HEK293T (cell line): ENCODE results near the gene TUSC2.

Source experiments
- BHLHE40 ChIP-seq: fragments of 450-650 bp; IDR thresholded peaks from 2 replicates; pipeline ENCODE4 v1.6.1; 2016; ENCODE audit warnings: mild to moderate bottlenecking, moderate library complexity, borderline replicate concordance
- CTBP1 ChIP-seq: fragments of 450-650 bp; IDR thresholded peaks from 2 replicates; pipeline ENCODE4 v1.6.1; 2016; ENCODE audit warnings: borderline replicate concordance
- ELF4 ChIP-seq: fragments of 450-650 bp; IDR thresholded peaks from 2 replicates; pipeline ENCODE4 v1.6.1; 2017; ENCODE audit warnings: antibody characterized with exemption
- FOXA1 ChIP-seq: fragments of 450-650 bp; IDR thresholded peaks from 2 replicates; pipeline ENCODE4 v1.6.1; 2016; ENCODE audit warnings: mild to moderate bottlenecking
- FOXM1 ChIP-seq: fragments of 450-650 bp; IDR thresholded peaks from 2 replicates; pipeline ENCODE4 v1.6.1; 2017; ENCODE audit warnings: mild to moderate bottlenecking, borderline replicate concordance
- HDGF ChIP-seq: fragments of 450-650 bp; IDR thresholded peaks from 2 replicates; pipeline ENCODE4 v1.6.1; 2017; ENCODE audit warnings: antibody characterized with exemption, borderline replicate concordance
- L3MBTL2 ChIP-seq: fragments of 450-650 bp; conservative IDR thresholded peaks from 2 replicates; pipeline ENCODE4 v1.6.1; 2016; ENCODE audit warnings: mild to moderate bottlenecking
- LEF1 ChIP-seq: fragments of 450-650 bp; IDR thresholded peaks from 2 replicates; pipeline ENCODE4 v1.6.1; 2017; ENCODE audit warnings: mild to moderate bottlenecking, borderline replicate concordance
- NFRKB ChIP-seq: fragments of 450-650 bp; IDR thresholded peaks from 2 replicates; pipeline ENCODE4 v1.6.1; 2016; ENCODE audit warnings: mild to moderate bottlenecking, moderate library complexity
- SP1 ChIP-seq: fragments of 450-650 bp; IDR thresholded peaks from 2 replicates; pipeline ENCODE4 v1.6.1; 2017
- SUZ12 ChIP-seq: fragments of 450-650 bp; IDR thresholded peaks from 2 replicates; pipeline ENCODE4 v1.6.1; 2016; ENCODE audit warnings: mild to moderate bottlenecking
- TARDBP ChIP-seq: fragments of 450-650 bp; IDR thresholded peaks from 2 replicates; pipeline ENCODE4 v1.6.1; 2016

DNA sequence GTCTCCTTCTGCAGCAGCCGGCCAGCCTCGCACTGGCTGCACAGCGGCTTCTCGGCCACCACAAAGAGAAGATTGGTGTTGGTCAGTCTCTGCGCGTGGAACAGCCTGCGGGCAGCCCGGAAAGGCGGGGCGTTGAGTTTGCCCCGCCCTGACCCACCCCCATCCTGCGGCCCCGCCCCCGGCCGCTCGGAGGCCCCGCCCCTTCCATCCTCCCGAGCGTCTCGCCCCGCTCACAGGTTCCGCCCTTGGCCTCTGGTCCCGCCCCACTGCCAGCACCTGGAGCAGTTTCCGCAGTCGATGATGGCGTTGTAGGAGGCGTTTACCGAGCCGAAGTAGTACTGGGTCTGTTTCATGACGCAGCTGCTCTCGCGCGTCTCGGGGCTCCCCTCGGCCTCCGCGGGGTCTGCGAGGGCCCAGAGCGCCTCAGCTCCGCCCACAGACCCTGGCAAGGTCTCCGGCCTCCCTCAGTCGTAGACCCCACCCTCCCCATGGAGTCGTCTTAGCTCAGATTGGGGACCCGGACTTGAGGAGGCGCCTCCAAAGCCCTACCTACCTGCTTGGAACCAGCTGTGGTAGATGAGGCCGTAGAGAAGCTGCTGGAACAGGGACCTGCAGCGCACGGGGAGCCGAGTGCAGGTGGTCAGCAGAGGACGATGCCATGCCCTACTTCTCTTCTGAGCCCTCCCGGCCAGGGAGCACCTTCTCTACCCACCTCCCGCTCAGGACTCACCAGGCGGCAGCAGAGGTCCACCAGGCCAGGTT, 37.2 kb upstream of the TUSC2 start:
- TF ChIP-seq NFRKB: no peak
- no peak for TF ChIP-seq HDGF
- no peak for TF ChIP-seq BHLHE40
- no peak for TF ChIP-seq TARDBP
- TF ChIP-seq FOXA1: no peak
- no peak for TF ChIP-seq SP1
- no peak for TF ChIP-seq SUZ12
- TF ChIP-seq CTBP1: no peak
- no peak for TF ChIP-seq LEF1
- no peak for TF ChIP-seq FOXM1
- no peak for TF ChIP-seq L3MBTL2
- TF ChIP-seq ELF4: no peak
